Dermis blood vessel endothelial cell (primary cell): ENCODE results near the gene LRRC73. TPM values are rescaled to one million over a fixed set of nuclear protein-coding genes. Genes with fewer than 3 reads are reported as not detected.
"Not testable (repeated sequence)": the region's sequence is repeated elsewhere in the genome, so short reads cannot be mapped to it uniquely, and the experiment has no call there.

ENCODE experiments used
- DNase-seq: peaks from one replicate; pipeline ENCODE4 v3.0.0; 2010
- total RNA-seq: library from RNA; depleted of rRNA; stranded (reverse); fragments of >200 nt; gene quantifications from 2 replicates; pipeline ENCODE4 v1.2.3, GENCODE V29; 2014

Gene LRRC73
- total RNA-seq, 1 donor from 2014 or later = 0.17 TPM

- no peak for DNase-seq
These were observed 649 bp upstream of the LRRC73 start for GRCh38 chr6:43510827-43511163.

GRCh38 chr6:43509142-43509983 is 783 bp downstream of the LRRC73 start:
- DNase-seq = peak; percentile 15

- no peak for DNase-seq
These were observed 1.5 kb downstream of the LRRC73 start for GRCh38 chr6:43508481-43509141.

- DNase-seq = peak; percentile 95
These were observed 3.3 kb downstream of the LRRC73 start for GRCh38 chr6:43506667-43507471.

- DNase-seq = no peak
These were observed 4.0 kb downstream of the LRRC73 start for GRCh38 chr6:43506171-43506570.

GRCh38 chr6:43505718-43506117 is 4.4 kb downstream of the LRRC73 start:
- DNase-seq = peak; percentile 27

GRCh38 chr6:43504756-43505593 is 5.2 kb downstream of the LRRC73 start:
- DNase-seq = no peak

- DNase-seq = no peak
These were observed 6.7 kb downstream of the LRRC73 start for GRCh38 chr6:43503443-43503842.

- no peak for DNase-seq
These were observed 7.5 kb downstream of the LRRC73 start for GRCh38 chr6:43502666-43503065.

GRCh38 chr6:43500921-43501320 is 9.2 kb downstream of the LRRC73 start:
- DNase-seq = no peak

- DNase-seq = peak; percentile 81
These were observed 10.9 kb downstream of the LRRC73 start for GRCh38 chr6:43499028-43499815.

GRCh38 chr6:43498291-43498690 is 11.9 kb downstream of the LRRC73 start:
- not testable (repeated sequence) for DNase-seq

- DNase-seq = no peak
These were observed 12.5 kb downstream of the LRRC73 start for GRCh38 chr6:43497689-43498088.

- DNase-seq = no peak
These were observed 13.1 kb downstream of the LRRC73 start for GRCh38 chr6:43497129-43497396.

- peak; percentile 65 for DNase-seq
These were observed 13.6 kb downstream of the LRRC73 start for GRCh38 chr6:43496370-43497128.

GRCh38 chr6:43495409-43495941 is 14.7 kb downstream of the LRRC73 start:
- DNase-seq = peak; percentile 19

GRCh38 chr6:43494766-43495165 is 15.4 kb downstream of the LRRC73 start:
- DNase-seq = no peak

GRCh38 chr6:43494321-43494720 is 15.8 kb downstream of the LRRC73 start:
- DNase-seq = no peak

- DNase-seq = no peak
These were observed 16.3 kb downstream of the LRRC73 start for GRCh38 chr6:43493833-43494232.

GRCh38 chr6:43493230-43493629 is 16.9 kb downstream of the LRRC73 start:
- DNase-seq = no peak

- no peak for DNase-seq
These were observed 17.5 kb downstream of the LRRC73 start for GRCh38 chr6:43492673-43493072.
